ENCODE measurements around the gene STAT4.
A peak's percentile ranks its signal among the peaks of the same experiment; 100 is the strongest.

The STAT4 gene

GRCh38 chr2:191051825-191052778 lies 98.7 kb downstream of the STAT4 start:
- ChIA-PET CTCF (interaction anchor here (0.6 to 8.2 kb wide), 44 partner anchors 8 to 1579 kb away, joined by 3 to 146 read pairs (median 5); partner anchors contain the start of gene STAT4), POLR2A (no interaction called here)
- no peaks in the 10 kb centered on the region; the same call in 1 of the 2 replicates for H3K4me1 ChIP-seq (ENCODE audit: control insufficient read depth, insufficient read depth, low read length)
- H3K9me3 ChIP-seq (ENCODE audit: control insufficient read depth, insufficient read depth, low read depth, low read length) = no peaks in the 10 kb centered on the region
- H3K36me3 ChIP-seq (ENCODE audit: control insufficient read depth in 2 of 2, insufficient read depth in 1 of 2, low read length in 2 of 2) = no peaks in the 10 kb centered on the region
- H3K4me3 ChIP-seq (ENCODE audit: low read depth, low read length) = no peak overlapping the region
- H3K27ac ChIP-seq (ENCODE audit: extremely low read depth, low read depth, low read length) = no peak overlapping the region
- TF ChIP-seq HOXC10 (CRISPR knock-in tag; IDR thresholded peaks at IDR 0.05) (no peak), CTCF (tag by site-specific recombination; IDR thresholded peaks at IDR 0.05) (peak; percentile 13; the same call in 1 of the 2 replicates), ZNF654 (tag by site-specific recombination; IDR thresholded peaks at IDR 0.05; ENCODE audit: low read depth) (peak; percentile 78), SCRT2 (tag by site-specific recombination; IDR thresholded peaks at IDR 0.05) (peak; percentile 38; the same call in 1 of the 2 replicates), HOXD13 (CRISPR knock-in tag; IDR thresholded peaks at IDR 0.05; ENCODE audit: borderline replicate concordance) (no peak), ZNF621 (tag by site-specific recombination; IDR thresholded peaks at IDR 0.05) (no peak)

DNA sequence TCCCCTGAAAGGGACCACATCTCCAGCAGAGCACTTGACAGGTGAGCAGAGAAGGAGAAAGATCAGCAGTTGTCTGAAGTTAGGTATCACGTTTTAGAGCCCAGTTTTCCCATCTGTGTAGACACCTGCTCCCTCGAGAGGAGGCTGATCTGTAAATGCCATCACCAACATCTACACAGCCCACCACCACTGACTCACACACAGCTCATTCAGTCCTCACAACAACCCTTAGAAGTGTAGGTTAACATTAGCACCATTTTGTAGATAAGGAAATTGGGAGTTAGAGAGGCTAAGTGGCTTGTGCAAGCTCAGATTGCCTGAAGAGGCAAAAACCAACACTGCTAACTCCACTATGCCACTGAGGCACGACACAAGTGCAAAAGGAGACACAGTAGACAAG lies 99.6 kb downstream of the STAT4 start:
- no peaks in the 10 kb centered on the region; the same call in 1 of the 2 replicates for H3K4me1 ChIP-seq (ENCODE audit: control insufficient read depth, insufficient read depth, low read length)
- CTCF ChIA-PET = interaction anchor here (0.6 to 8.2 kb wide), 20 partner anchors 10 to 924 kb away, joined by 3 to 146 read pairs (median 6); partner anchors contain the start of gene STAT4
- no peaks in the 10 kb centered on the region for H3K36me3 ChIP-seq (ENCODE audit: control insufficient read depth in 2 of 2, insufficient read depth in 1 of 2, low read length in 2 of 2)
- H3K4me3 ChIP-seq (ENCODE audit: low read depth, low read length) = no peak overlapping the region
- no peaks in the 10 kb centered on the region for H3K9me3 ChIP-seq (ENCODE audit: control insufficient read depth, insufficient read depth, low read depth, low read length)
- POLR2A ChIA-PET = interaction anchor here (1.5 kb wide), 1 partner anchor 10 kb away, joined by 4 read pairs; no protein-coding TSS in a partner anchor
- TF ChIP-seq ZNF660 (tag by site-specific recombination; IDR thresholded peaks at IDR 0.05) (no peak), SP2 (tag by site-specific recombination; IDR thresholded peaks at IDR 0.05) (no peak), REPIN1 (tag by site-specific recombination; IDR thresholded peaks at IDR 0.05; ENCODE audit: low read depth) (no peak), HOXD13 (CRISPR knock-in tag; IDR thresholded peaks at IDR 0.05; ENCODE audit: borderline replicate concordance) (no peak), ZFP41 (tag by site-specific recombination; IDR thresholded peaks at IDR 0.05; ENCODE audit: borderline replicate concordance) (no peak), ZNF202 (tag by site-specific recombination; IDR thresholded peaks at IDR 0.05; ENCODE audit: borderline replicate concordance) (no peak), ZFP69B (tag by site-specific recombination; IDR thresholded peaks at IDR 0.05) (no peak), ZNF501 (tag by site-specific recombination; IDR thresholded peaks at IDR 0.05) (no peak), GLI2 (tag by site-specific recombination; IDR thresholded peaks at IDR 0.05; ENCODE audit: borderline replicate concordance, low read depth) (no peak)
- TF ChIP-seq, protein P1, sequence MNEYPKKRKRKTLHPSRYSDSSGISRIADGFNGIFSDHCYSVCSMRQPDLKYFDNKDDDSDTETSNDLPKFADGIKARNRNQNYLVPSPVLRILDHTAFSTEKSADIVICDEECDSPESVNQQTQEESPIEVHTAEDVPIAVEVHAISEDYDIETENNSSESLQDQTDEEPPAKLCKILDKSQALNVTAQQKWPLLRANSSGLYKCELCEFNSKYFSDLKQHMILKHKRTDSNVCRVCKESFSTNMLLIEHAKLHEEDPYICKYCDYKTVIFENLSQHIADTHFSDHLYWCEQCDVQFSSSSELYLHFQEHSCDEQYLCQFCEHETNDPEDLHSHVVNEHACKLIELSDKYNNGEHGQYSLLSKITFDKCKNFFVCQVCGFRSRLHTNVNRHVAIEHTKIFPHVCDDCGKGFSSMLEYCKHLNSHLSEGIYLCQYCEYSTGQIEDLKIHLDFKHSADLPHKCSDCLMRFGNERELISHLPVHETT (tag by site-specific recombination; IDR thresholded peaks at IDR 0.05) = no peak
- H3K27ac ChIP-seq (ENCODE audit: extremely low read depth, low read depth, low read length) = no peak overlapping the region

DNA sequence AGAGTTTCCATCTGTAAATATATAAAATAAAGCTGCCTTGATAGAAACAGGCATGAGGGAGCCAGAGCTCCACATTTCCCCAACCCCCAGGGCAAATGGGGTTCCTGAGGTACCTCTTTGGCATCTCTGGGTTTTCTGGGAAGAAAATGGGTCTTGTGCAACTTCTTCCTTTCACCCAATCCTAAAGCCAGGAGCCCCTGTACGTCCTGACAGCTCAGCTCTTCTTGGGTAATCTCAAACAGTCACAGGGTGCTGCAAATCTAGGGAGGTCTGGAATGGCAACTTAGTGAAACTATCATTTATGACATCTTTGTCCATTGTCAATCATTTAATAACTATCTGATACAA lies 100.2 kb downstream of the STAT4 start:
- no peak overlapping the region for H3K4me3 ChIP-seq (ENCODE audit: low read depth, low read length)
- H3K9me3 ChIP-seq (ENCODE audit: control insufficient read depth, insufficient read depth, low read depth, low read length) = no peaks in the 10 kb centered on the region
- POLR2A ChIA-PET = interaction anchor here (1.4 to 1.5 kb wide), 2 partner anchors 9 to 31 kb away, joined by 4 read pairs; no protein-coding TSS in a partner anchor
- CTCF ChIA-PET = interaction anchor here (0.7 to 8.2 kb wide), 15 partner anchors 9 to 751 kb away, joined by 3 to 146 read pairs (median 4); no protein-coding TSS in a partner anchor
- no peaks in the 10 kb centered on the region; the same call in 1 of the 2 replicates for H3K4me1 ChIP-seq (ENCODE audit: control insufficient read depth, insufficient read depth, low read length)
- no peaks in the 10 kb centered on the region for H3K36me3 ChIP-seq (ENCODE audit: control insufficient read depth in 2 of 2, insufficient read depth in 1 of 2, low read length in 2 of 2)
- H3K27ac ChIP-seq (ENCODE audit: extremely low read depth, low read depth, low read length) = no peak overlapping the region
- no peak for TF ChIP-seq ZNF221 (tag by site-specific recombination; IDR thresholded peaks at IDR 0.05; ENCODE audit: borderline replicate concordance)
- TF ChIP-seq ZNF624 (tag by site-specific recombination; IDR thresholded peaks at IDR 0.05) = no peak
- TF ChIP-seq ZNF423 (tag by site-specific recombination; IDR thresholded peaks at IDR 0.05) = no peak
- TF ChIP-seq, protein P2, sequence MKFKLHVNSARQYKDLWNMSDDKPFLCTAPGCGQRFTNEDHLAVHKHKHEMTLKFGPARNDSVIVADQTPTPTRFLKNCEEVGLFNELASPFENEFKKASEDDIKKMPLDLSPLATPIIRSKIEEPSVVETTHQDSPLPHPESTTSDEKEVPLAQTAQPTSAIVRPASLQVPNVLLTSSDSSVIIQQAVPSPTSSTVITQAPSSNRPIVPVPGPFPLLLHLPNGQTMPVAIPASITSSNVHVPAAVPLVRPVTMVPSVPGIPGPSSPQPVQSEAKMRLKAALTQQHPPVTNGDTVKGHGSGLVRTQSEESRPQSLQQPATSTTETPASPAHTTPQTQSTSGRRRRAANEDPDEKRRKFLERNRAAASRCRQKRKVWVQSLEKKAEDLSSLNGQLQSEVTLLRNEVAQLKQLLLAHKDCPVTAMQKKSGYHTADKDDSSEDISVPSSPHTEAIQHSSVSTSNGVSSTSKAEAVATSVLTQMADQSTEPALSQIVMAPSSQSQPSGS (tag by site-specific recombination; IDR thresholded peaks at IDR 0.05; ENCODE audit: low read depth) = no peak
- no peak for TF ChIP-seq ZNF549 (tag by site-specific recombination; IDR thresholded peaks at IDR 0.05)
- no peak for TF ChIP-seq ELK4 (IDR thresholded peaks at IDR 0.05; ENCODE audit: borderline replicate concordance, low read depth, low read length)
- TF ChIP-seq ZNF701 (tag by site-specific recombination; IDR thresholded peaks at IDR 0.05) = no peak

Data from HEK293 (cell line).